HL-60 (cell line): ENCODE results near the gene SORCS2.
A peak's percentile ranks its signal among the peaks of the same experiment; 100 is the strongest.

Source experiments
- DNase-seq, 2 experiments: peaks; one replicate each; pipeline ENCODE4 v3.0.0-alpha.2; 2010 to 2020; ENCODE audit warnings: low read depth in 1 of 2, low spot score in 1 of 2
- H3K27ac ChIP-seq: fragments of 250-450 bp; sonication (Bioruptor Pico); replicated peaks from 2 replicates; pipeline ENCODE4 v1.5.1; 2020; ENCODE audit warnings: mild to moderate bottlenecking, moderate library complexity
- H3K27me3 ChIP-seq: fragments of 250-450 bp; sonication (Bioruptor Pico); 2 replicates; pipeline ENCODE4 v1.5.1; 2021; ENCODE audit warnings: mild to moderate bottlenecking, moderate library complexity; ENCODE audit not compliant: insufficient read depth, poor library complexity, severe bottlenecking
- H3K4me3 ChIP-seq: replicated peaks from 2 replicates; pipeline ENCODE4 v1.5.1; 2011; ENCODE audit warnings: mild to moderate bottlenecking, control low read depth, low read length; ENCODE audit not compliant: insufficient read depth
- GABPA ChIP-seq: IDR thresholded peaks from 2 replicates; pipeline ENCODE4 v1.6.1; 2012; ENCODE audit warnings: low read depth
- POLR2AphosphoS5 ChIP-seq: IDR thresholded peaks from 2 replicates; pipeline ENCODE4 v1.6.1; 2012; ENCODE audit warnings: low read depth
- SPI1 ChIP-seq: IDR thresholded peaks from 2 replicates; pipeline ENCODE4 v1.6.1; 2012; ENCODE audit warnings: low read depth, mild to moderate bottlenecking, borderline replicate concordance
- long read RNA-seq: library from polyadenylated mRNA; unstranded; transcript quantifications from one replicate; pipeline ENCODE4 v2.0.0, GENCODE V29; 2020
- TF ChIP-seq, protein P1 (sequence below): IDR thresholded peaks from one replicate; pipeline ENCODE4 v1.5.1; 2011; ENCODE audit warnings: low read length, control low read depth, inconsistent platforms; ENCODE audit not compliant: insufficient read depth
- TF ChIP-seq, protein P2 (sequence below): IDR thresholded peaks from 2 replicates; pipeline ENCODE4 v1.6.1; 2012; ENCODE audit warnings: low read depth; ENCODE audit not compliant: insufficient replicate concordance

The SORCS2 gene
- long read RNA-seq, partial matches to known transcripts: 0 of 1 reads
- long read RNA-seq, other reads (novel, unspliced or antisense): 1 of 1 reads

DNA sequence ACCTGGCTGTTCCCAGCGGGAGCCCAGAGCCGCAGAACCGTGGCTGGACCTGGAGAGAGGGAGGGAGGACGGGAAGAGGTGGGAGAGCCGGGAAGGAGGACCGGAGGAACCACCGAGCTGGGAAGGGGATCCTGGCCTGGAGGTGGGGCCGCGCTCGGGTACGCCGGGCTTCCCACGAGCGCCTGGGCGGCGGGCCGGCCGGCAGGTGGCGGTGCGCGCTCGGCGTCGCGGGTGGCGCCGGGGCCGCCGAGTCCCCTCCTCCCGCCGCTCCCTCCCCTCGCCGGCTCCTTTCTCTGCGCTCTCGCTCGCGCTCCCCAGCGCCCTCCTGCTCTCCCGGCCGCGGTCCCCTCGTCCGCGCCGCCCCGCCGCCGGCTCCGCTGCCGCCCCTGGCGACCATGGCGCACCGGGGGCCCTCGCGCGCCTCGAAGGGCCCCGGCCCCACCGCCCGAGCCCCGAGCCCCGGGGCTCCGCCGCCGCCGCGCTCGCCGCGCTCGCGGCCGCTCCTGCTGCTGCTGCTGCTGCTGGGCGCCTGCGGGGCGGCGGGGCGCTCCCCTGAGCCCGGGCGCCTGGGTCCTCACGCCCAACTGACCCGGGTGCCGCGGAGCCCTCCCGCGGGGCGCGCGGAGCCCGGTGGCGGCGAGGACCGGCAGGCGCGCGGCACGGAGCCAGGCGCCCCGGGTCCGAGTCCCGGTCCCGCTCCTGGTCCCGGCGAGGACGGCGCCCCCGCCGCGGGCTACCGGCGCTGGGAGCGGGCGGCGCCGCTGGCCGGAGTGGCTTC, at the start of gene SORCS2:
Gene SORCS2, plus strand, starts transcription at position 287 of the 778 bp plus-strand sequence.
- Histone ChIP-seq H3K4me3 (no peak within 1 kb of the TSS), H3K27ac (no peak within 1 kb of the TSS), H3K27me3 (peaks cover 46% of the 10 kb centered on the region)
- TF ChIP-seq, protein P1, sequence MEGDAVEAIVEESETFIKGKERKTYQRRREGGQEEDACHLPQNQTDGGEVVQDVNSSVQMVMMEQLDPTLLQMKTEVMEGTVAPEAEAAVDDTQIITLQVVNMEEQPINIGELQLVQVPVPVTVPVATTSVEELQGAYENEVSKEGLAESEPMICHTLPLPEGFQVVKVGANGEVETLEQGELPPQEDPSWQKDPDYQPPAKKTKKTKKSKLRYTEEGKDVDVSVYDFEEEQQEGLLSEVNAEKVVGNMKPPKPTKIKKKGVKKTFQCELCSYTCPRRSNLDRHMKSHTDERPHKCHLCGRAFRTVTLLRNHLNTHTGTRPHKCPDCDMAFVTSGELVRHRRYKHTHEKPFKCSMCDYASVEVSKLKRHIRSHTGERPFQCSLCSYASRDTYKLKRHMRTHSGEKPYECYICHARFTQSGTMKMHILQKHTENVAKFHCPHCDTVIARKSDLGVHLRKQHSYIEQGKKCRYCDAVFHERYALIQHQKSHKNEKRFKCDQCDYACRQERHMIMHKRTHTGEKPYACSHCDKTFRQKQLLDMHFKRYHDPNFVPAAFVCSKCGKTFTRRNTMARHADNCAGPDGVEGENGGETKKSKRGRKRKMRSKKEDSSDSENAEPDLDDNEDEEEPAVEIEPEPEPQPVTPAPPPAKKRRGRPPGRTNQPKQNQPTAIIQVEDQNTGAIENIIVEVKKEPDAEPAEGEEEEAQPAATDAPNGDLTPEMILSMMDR: no peak
- TF ChIP-seq GABPA (no peak), SPI1 (no peak)
- peak in 1 of 2 experiments; percentile 18 for DNase-seq

DNA sequence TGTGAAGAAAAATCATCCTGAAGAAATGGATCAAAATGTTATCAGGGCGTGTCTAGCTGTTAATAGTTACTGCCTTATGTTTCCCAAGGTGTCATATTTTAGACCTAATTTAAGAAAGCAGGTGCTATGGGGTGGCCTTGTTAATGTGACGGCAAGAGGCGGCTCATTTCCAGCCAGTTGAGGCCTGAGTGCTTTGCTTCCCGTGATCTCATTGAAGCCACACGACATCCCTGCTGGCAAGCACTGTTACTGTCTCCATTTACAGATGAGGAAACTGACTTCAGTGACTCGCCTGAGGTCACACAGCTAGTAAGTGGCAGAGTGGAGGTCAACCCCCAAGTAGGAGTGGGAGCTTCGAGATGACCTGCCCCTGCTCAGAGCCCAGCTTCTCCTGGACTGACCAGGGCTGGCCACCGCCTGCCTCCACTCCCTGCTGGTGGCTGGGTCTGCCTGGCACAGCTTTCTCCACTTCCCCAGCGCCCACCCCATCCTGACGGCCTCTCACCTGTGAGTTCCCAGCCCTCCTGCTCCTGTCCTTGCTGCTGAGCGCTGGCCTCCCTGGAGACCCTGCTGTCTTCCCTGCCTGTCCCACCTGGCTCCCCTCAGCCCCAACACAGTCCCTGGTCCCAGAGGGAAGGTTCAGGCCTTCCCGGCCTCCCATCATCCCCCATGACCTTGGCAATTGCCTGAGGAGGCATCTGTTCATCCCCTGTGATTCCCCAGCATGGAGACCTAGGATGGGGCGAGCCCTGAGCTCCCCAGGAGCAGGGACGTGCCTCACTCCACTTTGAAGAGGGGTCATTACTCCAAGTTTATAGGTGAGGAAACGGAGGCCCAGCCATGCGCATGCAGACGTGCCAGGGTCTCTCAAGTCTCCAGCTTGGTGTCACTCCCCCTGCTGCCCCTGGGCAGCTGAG, 47.7 kb upstream of the SORCS2 start:
- TF ChIP-seq, protein P1: no peak
- TF ChIP-seq, protein P2, sequence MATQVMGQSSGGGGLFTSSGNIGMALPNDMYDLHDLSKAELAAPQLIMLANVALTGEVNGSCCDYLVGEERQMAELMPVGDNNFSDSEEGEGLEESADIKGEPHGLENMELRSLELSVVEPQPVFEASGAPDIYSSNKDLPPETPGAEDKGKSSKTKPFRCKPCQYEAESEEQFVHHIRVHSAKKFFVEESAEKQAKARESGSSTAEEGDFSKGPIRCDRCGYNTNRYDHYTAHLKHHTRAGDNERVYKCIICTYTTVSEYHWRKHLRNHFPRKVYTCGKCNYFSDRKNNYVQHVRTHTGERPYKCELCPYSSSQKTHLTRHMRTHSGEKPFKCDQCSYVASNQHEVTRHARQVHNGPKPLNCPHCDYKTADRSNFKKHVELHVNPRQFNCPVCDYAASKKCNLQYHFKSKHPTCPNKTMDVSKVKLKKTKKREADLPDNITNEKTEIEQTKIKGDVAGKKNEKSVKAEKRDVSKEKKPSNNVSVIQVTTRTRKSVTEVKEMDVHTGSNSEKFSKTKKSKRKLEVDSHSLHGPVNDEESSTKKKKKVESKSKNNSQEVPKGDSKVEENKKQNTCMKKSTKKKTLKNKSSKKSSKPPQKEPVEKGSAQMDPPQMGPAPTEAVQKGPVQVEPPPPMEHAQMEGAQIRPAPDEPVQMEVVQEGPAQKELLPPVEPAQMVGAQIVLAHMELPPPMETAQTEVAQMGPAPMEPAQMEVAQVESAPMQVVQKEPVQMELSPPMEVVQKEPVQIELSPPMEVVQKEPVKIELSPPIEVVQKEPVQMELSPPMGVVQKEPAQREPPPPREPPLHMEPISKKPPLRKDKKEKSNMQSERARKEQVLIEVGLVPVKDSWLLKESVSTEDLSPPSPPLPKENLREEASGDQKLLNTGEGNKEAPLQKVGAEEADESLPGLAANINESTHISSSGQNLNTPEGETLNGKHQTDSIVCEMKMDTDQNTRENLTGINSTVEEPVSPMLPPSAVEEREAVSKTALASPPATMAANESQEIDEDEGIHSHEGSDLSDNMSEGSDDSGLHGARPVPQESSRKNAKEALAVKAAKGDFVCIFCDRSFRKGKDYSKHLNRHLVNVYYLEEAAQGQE: no peak
- TF ChIP-seq POLR2AphosphoS5 (no peak), GABPA (no peak), SPI1 (no peak)
- no peak overlapping the region for H3K4me3 ChIP-seq
- no peak overlapping the region for H3K27ac ChIP-seq
- H3K27me3 ChIP-seq: peaks cover 2% of the 10 kb centered on the region
- no peak for DNase-seq

DNA sequence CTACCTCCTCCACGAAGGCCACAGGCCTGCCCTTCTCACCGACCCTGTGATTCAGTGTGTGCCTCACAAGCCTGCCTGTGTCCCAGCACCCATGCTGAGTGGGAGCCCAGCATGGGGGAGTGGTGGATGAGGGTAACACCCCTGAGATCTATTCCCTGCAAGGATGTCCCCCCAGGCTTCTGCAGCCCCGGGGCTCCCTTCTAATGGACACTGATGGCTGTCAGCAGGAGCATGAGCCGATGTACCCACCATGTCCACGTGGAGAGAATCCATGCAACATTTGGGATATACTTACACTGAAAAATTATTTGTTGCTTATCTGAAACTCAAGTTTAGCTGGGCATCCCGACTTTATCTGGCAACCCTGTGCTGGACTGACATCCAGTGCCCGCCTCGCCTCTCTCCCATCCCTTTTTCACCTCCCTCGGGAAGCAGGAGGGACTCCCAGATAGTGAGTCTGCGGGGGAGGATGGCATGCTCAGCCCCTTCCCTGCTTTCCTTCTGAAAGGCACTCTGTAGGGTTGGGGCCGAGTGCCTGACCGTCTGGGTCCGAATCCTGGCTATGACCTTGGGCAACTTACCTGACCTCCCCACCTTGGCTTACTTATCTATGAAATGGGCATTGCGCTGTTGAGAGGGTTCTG, 46.9 kb upstream of the SORCS2 start:
- H3K27me3 ChIP-seq: peaks cover 2% of the 10 kb centered on the region
- DNase-seq: no peak
- TF ChIP-seq POLR2AphosphoS5 (no peak), GABPA (no peak), SPI1 (no peak)
- TF ChIP-seq, protein P1: no peak
- TF ChIP-seq, protein P2: no peak
- H3K27ac ChIP-seq: no peak overlapping the region
- H3K4me3 ChIP-seq: no peak overlapping the region
